GM19397 (cell line): ENCODE results near the gene DNAH5.
"Not testable (repeated sequence)": the region's sequence is repeated elsewhere in the genome, so short reads cannot be mapped to it uniquely, and the experiment has no call there.

ENCODE experiments used
- ATAC-seq: cut with Tn5 transposase; IDR thresholded peaks from one replicate; pipeline ENCODE4 v1.9.1; 2021; ENCODE audit warnings: mild to moderate bottlenecking, moderate library complexity; ENCODE audit not compliant: unreplicated experiment

The DNAH5 gene, protein sequence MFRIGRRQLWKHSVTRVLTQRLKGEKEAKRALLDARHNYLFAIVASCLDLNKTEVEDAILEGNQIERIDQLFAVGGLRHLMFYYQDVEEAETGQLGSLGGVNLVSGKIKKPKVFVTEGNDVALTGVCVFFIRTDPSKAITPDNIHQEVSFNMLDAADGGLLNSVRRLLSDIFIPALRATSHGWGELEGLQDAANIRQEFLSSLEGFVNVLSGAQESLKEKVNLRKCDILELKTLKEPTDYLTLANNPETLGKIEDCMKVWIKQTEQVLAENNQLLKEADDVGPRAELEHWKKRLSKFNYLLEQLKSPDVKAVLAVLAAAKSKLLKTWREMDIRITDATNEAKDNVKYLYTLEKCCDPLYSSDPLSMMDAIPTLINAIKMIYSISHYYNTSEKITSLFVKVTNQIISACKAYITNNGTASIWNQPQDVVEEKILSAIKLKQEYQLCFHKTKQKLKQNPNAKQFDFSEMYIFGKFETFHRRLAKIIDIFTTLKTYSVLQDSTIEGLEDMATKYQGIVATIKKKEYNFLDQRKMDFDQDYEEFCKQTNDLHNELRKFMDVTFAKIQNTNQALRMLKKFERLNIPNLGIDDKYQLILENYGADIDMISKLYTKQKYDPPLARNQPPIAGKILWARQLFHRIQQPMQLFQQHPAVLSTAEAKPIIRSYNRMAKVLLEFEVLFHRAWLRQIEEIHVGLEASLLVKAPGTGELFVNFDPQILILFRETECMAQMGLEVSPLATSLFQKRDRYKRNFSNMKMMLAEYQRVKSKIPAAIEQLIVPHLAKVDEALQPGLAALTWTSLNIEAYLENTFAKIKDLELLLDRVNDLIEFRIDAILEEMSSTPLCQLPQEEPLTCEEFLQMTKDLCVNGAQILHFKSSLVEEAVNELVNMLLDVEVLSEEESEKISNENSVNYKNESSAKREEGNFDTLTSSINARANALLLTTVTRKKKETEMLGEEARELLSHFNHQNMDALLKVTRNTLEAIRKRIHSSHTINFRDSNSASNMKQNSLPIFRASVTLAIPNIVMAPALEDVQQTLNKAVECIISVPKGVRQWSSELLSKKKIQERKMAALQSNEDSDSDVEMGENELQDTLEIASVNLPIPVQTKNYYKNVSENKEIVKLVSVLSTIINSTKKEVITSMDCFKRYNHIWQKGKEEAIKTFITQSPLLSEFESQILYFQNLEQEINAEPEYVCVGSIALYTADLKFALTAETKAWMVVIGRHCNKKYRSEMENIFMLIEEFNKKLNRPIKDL (N-terminal part only)

DNA sequence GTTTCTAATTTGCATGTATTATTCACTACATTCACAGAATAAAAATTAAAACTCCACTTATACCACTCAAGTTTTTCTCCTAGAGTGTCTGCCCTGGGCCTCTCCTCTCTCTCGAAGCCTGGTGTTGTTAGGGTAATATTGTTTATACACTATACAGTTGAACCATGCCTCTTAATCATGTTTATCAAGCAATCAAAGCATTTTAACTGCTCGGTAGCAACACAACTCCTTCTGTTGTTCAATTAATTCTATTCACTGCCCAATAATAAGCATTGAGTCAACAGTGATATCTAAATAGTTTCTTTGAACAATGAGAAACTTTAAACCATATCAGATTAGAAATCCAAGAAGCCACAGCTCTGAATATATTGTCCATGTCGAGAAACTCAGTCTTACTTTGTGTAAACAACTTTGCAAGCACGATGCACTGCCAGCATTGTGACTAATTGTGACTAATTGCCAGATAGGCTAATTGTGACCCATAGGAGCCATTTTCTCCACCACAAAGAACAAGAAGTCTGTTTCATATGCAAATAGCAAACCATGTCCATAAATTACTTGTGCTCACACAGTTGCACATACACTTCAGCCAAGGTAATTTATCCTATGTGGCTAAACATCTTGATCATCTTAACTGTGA is at the start of gene DNAH5:
DNAH5 (minus strand) TSS at position 129 of the 640 bp plus-strand sequence. CDS start 250 bp downstream, outside the sequence.
- ATAC-seq = no peak

DNA sequence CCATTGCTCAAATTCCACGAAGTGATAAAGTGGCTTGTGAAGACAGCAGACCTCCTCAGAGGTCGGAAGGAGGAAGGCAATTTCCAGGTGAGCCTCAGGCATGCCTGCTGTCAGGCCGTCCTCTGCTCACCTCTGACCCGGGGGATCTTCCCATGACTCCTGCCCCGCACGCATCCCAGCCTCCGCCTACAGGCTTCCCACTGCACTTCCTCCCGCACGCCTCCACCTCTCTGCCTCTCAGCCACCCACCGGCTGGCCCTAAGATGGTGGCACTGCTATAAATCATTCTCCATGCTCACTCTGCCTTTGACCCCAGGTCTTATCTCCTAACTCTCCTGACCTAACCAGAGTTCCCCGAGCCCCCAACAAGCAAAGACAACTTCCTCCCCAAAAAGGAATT is 49.4 kb upstream of the DNAH5 start:
- ATAC-seq = no peak

DNA sequence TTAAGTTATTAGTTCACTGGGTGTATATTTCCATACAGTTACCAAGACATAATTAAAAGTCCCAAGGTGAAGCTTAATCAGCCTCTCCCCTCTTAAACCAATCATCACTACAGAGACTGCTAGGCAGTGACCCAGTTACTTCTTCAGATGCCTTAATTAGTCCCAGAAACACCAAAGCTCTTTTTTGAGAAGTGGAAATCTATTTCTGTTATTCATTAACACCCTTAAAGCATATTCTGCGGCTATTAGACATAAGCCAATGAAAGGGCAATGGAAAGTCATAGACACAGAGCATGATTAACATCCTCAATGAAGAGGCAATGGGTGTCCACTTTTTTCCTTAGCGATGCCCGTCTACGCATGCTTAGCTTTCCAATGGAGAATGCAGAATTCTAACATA is 48.3 kb upstream of the DNAH5 start:
- no peak for ATAC-seq

DNA sequence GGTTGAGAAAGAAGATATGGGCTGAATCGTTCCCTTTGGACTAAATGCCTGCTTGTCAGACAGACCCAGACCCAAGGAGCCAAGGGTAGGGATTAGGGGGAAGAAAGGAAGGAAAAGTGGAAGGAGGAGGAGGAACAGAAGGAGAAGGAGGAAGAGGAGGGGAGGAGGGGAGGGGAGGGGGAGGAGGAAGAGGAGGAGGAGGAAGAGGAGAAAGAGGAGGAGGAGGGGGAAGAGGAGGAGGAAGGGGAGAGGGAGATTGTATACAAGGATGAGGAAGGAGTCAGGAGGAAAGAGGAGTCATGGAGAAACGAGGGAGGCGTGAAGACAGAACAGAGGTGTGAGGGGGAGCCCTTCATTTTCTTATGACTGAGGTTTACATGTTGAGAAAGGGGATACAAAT is 46.9 kb upstream of the DNAH5 start:
- ATAC-seq = no peak

DNA sequence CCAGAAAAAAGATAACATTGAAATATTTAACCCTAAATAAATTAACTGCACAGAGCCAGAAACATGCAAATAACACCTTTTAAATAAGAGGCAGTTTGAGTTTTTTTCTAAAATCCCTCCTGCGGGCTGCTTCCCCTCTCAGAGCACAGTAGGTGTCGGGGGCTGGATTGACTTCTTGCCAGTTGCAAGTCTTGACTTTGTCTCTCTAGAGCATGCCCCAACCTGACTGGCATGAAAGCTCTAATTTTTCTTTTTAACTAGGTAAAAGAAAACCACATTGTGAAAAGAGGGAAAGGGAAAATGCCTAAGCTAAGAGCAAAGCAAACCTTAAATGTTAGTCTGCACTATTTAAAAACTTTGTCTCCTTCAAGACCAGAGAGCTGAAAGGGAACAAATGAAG is 46.4 kb upstream of the DNAH5 start:
- no peak for ATAC-seq

DNA sequence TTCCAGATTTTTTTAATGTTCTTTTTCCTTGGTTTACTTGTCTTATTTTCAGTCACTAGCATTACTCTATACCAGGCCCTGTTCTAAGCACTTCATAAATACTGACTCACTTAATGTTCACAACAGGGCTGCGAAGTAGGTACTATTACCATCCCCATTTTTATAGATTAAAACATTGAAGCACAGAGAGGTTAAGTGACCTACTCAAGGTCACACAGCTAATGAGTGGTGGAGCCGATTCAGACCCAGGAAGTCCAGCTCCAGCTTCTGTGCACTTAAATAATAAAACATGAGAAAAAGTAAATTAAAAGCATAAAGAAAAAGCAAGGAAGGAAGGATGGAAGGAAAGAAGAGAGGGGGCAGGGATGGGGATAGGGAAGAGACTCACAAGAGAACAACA is 45.3 kb upstream of the DNAH5 start:
- ATAC-seq = no peak

DNA sequence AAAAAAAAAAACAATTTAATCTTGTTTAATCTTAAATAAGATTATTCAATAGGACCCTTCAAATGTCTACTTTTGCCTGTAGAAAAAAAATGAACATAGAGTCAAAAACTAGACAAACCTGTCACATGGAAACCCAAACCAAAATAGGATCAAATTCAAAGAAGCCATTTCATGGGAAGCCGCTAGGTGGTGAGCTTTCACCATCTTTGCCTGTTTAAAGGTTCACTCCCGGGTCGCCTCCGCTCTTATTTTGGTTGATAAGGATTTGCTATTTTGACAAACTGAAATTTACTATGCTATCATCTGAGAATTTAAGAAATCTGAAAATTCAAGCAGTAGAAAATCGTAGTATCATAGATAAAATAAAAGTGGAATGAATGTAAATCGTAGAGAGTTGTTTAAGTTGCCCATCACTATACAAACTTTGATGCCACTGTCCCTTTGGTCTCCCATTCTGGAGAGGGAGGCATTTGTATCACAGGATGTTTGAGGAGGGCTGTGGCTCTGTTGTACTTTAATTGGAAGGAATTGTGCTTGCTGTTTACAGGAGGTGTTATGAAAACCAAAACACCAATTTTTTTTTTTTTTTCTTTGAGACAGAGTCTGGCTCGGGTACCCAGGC is 43.5 kb upstream of the DNAH5 start:
- no peak for ATAC-seq

DNA sequence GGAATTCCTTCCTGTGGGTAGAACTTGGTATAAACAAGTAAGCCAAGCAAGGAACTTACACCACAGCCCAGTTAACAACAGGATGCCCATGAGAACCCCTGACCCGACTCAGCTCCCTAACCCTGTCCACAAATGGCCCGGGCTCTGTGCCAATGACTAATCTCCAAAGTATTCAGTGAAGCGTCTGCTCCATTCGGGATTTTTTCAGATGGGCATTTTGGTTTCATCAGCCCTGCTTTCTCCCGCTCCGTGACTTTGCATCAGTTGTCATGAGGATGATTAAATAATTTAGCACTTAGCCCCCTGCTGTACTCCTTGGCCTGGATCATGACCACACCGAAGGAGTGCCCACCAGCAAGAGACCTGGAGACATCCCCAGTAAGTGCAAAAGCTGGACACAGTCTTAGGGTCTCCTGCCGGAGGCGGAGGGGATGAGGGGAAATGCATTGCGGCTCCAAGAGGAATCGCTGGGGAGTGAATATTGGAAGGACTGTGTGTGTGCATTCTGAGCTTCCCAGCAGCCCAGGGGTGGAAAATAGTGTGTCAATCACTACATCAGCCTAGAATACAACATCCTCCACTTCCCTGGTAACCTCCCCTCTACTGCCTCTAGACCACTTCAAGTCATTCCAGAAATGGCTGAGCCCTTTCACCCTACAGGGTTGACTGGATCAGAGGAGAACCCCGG is 41.4 kb upstream of the DNAH5 start:
- ATAC-seq = no peak

DNA sequence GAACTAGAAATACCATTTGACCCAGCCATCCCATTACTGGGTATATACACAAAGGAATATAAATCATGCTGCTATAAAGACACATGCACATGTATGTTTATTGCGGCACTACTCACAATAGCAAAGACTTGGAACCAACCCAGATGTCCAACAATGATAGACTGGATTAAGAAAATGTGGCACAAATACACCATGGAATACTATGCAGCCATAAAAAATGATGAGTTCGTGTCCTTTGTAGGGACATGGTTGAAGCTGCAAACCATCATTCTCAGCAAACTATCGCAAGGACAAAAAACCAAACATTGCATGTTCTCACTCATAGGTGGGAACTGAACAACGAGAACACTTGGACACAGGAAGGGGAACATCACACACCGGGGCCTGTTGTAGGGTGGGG is 40.4 kb upstream of the DNAH5 start:
- ATAC-seq = not testable (repeated sequence)

DNA sequence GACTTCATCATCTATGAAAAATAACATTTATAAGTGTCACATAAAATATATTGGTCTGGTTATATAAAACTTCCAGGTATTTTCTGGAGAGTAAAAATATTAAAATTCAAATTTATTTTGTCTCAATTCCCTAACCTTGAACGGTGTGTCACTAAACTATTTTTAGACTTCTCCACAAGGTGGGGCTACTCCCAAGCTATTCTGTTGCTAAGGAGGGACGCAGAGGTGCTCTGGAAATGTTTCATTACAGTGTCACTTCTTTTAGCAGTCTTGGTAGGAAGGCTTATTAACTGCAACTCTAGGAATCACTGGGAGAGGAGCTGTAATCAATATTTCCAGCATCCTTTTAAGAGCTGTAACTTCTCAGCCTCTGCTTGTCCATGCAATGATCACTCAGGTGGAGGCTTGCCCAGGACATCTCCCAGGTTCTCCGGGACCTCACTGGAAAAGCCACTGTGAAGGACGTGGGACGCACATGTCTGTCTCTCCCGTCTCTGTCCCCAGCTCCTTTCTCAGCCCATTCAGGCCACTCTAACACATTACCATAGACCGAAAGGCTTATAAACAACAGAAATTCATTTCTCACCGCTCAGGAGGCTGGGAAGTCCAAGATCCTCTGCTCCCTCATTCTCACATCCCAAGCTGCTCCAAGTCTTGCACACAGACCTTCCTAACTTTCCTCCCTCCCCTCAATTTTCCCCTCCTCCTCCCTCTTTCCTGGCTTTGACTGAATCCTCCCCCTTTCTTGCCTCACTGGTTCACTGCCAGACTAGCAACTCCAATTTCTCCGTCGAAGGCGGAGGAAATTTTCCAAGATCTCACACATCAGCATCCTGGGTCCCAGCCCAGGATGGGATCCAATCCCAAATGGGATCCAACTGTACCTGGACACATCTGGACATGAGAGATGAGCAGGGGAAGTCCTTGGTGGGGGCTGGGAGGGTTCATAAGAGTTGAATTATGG is 32.7 kb upstream of the DNAH5 start:
- no peak for ATAC-seq

DNA sequence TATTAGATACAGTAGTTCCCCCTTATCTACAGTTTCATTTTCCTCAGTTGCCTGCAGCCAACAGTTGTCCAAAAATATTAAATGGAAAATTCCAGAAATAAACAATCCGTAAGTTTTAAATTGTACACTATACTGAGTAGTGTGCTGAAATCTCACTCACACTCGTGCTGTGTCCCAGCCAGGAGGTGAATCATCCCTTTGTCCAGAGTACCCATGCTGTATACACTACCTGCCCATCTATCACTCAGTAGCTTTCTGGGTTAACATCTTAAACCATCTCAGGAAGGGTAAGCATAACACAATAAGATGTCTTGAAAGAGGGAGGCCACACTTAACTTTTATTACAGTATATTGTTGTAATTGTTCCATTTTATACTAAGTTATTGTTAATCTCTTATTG is 31.7 kb upstream of the DNAH5 start:
- ATAC-seq = no peak

DNA sequence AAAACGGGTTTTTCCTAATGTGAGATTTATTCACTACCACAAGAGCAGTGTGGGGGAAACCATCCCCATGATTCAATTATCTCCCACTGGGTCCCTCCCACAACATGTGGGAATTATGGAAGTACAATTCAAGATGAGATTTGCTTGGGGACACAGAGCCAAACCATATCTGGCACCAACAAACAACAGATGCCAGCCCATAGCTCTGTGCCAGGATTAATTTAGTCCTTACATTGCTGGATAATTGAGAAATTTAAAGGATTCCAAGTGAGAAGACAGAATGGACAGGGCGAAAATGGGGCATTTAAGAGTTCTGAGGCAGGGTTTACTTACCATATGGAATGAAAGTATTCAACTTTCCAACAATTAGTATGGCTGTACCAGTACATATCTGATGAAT is 30.8 kb upstream of the DNAH5 start:
- no peak for ATAC-seq

DNA sequence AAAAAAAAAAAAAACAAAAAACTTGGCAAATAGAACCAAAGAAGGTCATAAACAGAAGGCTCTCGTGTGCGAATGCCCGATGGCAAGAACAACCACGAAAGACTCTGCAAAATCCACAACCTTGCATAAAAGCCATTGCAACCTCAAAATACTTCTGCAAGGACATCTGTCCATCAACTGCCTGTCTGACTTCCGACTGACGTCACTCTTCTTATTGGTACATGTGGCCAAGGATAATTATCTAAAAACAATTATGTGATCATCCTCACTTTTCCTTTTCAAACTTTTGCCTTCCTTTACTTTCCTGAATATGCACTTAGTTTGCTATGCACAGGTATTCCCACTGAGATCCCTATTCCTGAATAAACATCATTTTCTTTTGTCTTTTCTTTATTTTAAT is 29.2 kb upstream of the DNAH5 start:
- ATAC-seq = no peak

DNA sequence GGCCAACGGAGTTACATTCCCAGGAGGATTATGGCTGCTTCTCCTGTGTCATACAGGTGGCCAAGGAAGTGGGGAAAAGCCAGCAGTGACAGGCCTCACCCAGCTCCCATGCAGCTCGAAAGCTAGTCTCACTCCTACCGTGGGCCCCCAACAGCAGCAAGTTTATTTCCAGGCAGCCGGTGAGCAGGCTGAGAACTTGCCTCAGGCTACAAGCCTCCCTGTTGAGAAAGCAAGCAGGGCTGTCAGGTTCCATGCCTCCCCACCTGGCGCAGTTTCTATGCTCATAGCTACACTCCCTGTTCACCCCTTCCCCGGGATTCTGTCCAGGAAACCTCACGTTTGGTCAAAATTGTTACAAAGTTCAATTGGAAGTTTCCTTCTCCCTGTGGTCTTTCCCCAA is 27.5 kb upstream of the DNAH5 start:
- ATAC-seq = no peak

DNA sequence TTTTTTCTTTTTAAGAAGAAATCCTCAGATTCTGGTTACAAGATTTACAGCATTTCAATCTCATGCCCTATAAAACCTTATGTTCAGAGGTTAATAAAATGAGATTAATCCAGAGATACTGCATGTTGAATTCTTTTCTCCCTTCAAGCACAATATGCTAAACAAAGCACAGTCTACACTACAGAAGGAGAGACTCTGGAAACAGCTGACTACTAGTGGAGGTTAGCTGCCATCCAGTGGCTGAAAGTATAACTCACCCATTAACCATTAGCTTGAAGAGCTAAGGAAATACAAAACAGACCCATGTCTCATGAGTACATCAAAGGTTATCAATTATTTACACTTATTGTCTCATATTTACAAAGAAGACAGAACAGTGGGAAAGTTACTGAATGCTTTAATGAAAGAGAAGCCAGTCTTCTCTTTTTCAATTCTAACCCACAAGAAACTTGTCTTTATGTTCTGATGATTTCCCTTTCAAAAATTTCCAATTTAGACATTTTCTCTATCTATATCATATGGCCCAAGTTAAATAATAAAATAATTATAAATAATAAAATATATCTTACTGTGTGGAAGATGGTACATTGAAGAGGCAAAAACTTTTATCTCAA is 12.7 kb upstream of the DNAH5 start:
- peak; percentile 92 for ATAC-seq

DNA sequence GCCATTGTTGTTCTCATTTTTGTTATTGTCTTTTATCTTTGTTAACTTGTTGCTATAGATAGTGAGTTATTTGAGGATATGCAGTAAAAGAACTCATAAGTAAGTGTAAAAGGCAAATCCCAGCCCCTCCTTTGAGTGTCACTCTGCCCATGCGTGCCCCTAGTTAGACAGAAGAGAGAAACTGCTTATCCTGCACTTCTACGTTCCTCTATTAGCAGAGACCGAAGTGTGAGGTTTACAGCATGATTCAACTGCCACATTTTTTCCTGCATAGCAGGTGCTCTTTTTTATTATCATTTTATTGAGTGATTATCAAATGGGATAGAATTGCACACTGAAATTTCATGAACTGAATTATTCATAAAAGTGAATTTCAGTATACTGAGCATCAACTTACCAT is 12.0 kb upstream of the DNAH5 start:
- no peak for ATAC-seq

DNA sequence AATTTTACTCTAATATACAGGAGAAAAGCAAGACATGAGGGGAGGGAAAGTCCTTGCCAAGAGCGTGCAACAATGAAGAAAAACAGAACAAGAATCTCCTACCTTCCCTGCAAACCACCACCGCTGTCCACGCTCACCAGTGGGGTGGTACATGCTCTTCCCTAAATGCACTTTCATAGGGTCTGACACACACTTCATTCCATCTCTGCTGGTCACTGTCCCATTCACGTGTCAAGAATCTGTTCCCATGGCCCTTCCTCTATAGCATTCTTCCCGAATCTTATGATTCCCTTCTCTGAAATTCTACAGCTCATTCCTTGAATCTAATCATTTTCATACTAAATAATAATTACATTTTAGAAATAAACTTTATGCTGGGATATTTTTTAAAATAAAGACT is 11.4 kb upstream of the DNAH5 start:
- no peak for ATAC-seq

DNA sequence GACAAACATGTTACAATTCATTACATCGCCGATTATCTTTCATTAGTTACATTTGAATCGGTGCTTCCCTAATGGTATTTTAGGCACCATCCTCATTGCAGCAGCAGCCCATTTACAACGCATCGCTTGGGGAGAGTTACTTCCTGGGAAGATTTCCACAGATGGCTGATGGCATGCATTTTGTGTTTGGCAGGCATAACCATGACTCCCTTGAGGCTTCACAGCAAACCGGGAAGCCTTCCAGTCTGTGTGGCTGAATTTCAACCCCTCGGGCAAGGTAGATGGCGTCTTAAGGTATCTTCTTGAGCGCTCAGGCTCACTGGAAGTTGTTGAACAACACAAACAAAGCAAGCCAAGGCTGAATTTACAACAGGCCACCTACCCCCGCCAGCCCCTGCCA is 1.6 kb upstream of the DNAH5 start:
- no peak for ATAC-seq
